H9 (cell line): ENCODE data around the gene COQ5. TPM values are rescaled to one million over a fixed set of nuclear protein-coding genes. Genes with fewer than 3 reads are reported as not detected.

Experiments
- DNase-seq: peaks from one replicate; pipeline ENCODE4 v3.0.0-alpha.2; 2017
- H2AFZ ChIP-seq: one replicate; pipeline ENCODE4 v1.6.1; 2013; ENCODE audit warnings: mild to moderate bottlenecking, low read length, control low read depth, moderate library complexity
- H2AK5ac ChIP-seq: 2 replicates; pipeline ENCODE4 v1.6.1; 2013; ENCODE audit warnings: low read length, control low read depth, mixed read lengths; ENCODE audit not compliant: insufficient read length
- H2BK120ac ChIP-seq: one replicate; pipeline ENCODE4 v1.6.1; 2013; ENCODE audit warnings: low read depth, mild to moderate bottlenecking, low read length, control low read depth, inconsistent platforms; ENCODE audit not compliant: poor library complexity, severe bottlenecking
- H2BK12ac ChIP-seq: 2 replicates; pipeline ENCODE4 v1.6.1; 2013; ENCODE audit warnings: low read length, control low read depth, mixed read lengths, low read depth; ENCODE audit not compliant: insufficient read length
- H2BK15ac ChIP-seq: 2 replicates; pipeline ENCODE4 v1.6.1; 2013; ENCODE audit warnings: low read depth, low read length, control low read depth
- H2BK20ac ChIP-seq: one replicate; pipeline ENCODE4 v1.6.1; 2013; ENCODE audit warnings: low read depth, mild to moderate bottlenecking, low read length, control low read depth, inconsistent platforms; ENCODE audit not compliant: poor library complexity, severe bottlenecking
- H2BK5ac ChIP-seq: 2 replicates; pipeline ENCODE4 v1.6.1; 2013; ENCODE audit warnings: low read length, control low read depth, mixed read lengths; ENCODE audit not compliant: insufficient read length
- H3K14ac ChIP-seq: 2 replicates; pipeline ENCODE4 v1.6.1; 2013; ENCODE audit warnings: low read length, control low read depth; ENCODE audit not compliant: insufficient read depth
- H3K18ac ChIP-seq: 2 replicates; pipeline ENCODE4 v1.6.1; 2013; ENCODE audit warnings: low read depth, mild to moderate bottlenecking, mixed read lengths, low read length, control low read depth; ENCODE audit not compliant: insufficient read length
- H3K23ac ChIP-seq: 2 replicates; pipeline ENCODE4 v1.6.1; 2013; ENCODE audit warnings: low read length, control low read depth, mixed read lengths, low read depth; ENCODE audit not compliant: insufficient read length
- H3K23me2 ChIP-seq: 2 replicates; pipeline ENCODE4 v1.6.1; 2013; ENCODE audit warnings: low read depth, mild to moderate bottlenecking, mixed read lengths, low read length, control low read depth; ENCODE audit not compliant: insufficient read length, poor library complexity, severe bottlenecking
- H3K27ac ChIP-seq: 2 replicates; pipeline ENCODE4 v1.5.1; 2013; ENCODE audit warnings: low read length, control low read depth, mixed read lengths, low read depth; ENCODE audit not compliant: insufficient read length
- H3K27me3 ChIP-seq: 2 replicates; pipeline ENCODE4 v1.6.1; 2013; ENCODE audit warnings: low read length, control low read depth, inconsistent platforms; ENCODE audit not compliant: insufficient read depth
- H3K4ac ChIP-seq: 2 replicates; pipeline ENCODE4 v1.6.1; 2013; ENCODE audit warnings: low read depth, mild to moderate bottlenecking, control low read depth, inconsistent platforms, low read length, moderate library complexity
- H3K4me1 ChIP-seq: 2 replicates; pipeline ENCODE4 v1.6.1; 2013; ENCODE audit warnings: low read length, control low read depth, inconsistent platforms; ENCODE audit not compliant: insufficient read depth
- H3K4me2 ChIP-seq: 2 replicates; pipeline ENCODE4 v1.6.1; 2013; ENCODE audit warnings: low read length, control low read depth, mixed read lengths; ENCODE audit not compliant: insufficient read length, insufficient read depth
- H3K56ac ChIP-seq: 2 replicates; pipeline ENCODE4 v1.6.1; 2013; ENCODE audit warnings: low read depth, mild to moderate bottlenecking, mixed read lengths, low read length, control low read depth; ENCODE audit not compliant: insufficient read length
- H3K79me1 ChIP-seq: 2 replicates; pipeline ENCODE4 v1.6.1; 2013; ENCODE audit warnings: low read depth, mild to moderate bottlenecking, moderate library complexity, low read length, control low read depth, inconsistent platforms; ENCODE audit not compliant: insufficient read depth, poor library complexity, severe bottlenecking
- H3K79me2 ChIP-seq: 2 replicates; pipeline ENCODE4 v1.6.1; 2013; ENCODE audit warnings: low read length, control low read depth, inconsistent platforms; ENCODE audit not compliant: insufficient read depth
- H3K9ac ChIP-seq: 2 replicates; pipeline ENCODE4 v1.6.1; 2013; ENCODE audit warnings: low read length, control low read depth, mixed read lengths; ENCODE audit not compliant: insufficient read length; ENCODE audit errors: extremely low read depth
- H3K9me3 ChIP-seq: one replicate; pipeline ENCODE4 v1.6.1; 2013; ENCODE audit warnings: low read depth, low read length, inconsistent platforms; ENCODE audit not compliant: control insufficient read depth
- H3T11ph ChIP-seq: one replicate; pipeline ENCODE4 v1.6.1; 2013; ENCODE audit warnings: mild to moderate bottlenecking, low read length, control low read depth, inconsistent platforms
- H4K20me1 ChIP-seq: one replicate; pipeline ENCODE4 v1.6.1; 2013; ENCODE audit not compliant: control insufficient read depth, insufficient read length, insufficient read depth
- H4K5ac ChIP-seq: 2 replicates; pipeline ENCODE4 v1.6.1; 2013; ENCODE audit warnings: low read depth, mild to moderate bottlenecking, mixed read lengths, low read length, control low read depth; ENCODE audit not compliant: insufficient read length
- H4K8ac ChIP-seq: replicated peaks from 2 replicates; pipeline ENCODE4 v1.6.1; 2013; ENCODE audit warnings: low read length, control low read depth, mixed read lengths, low read depth; ENCODE audit not compliant: insufficient read length
- H4K91ac ChIP-seq: 2 replicates; pipeline ENCODE4 v1.6.1; 2013; ENCODE audit warnings: low read depth, mild to moderate bottlenecking, moderate library complexity, mixed read lengths, low read length, control low read depth; ENCODE audit not compliant: insufficient read length
- H3K27ac Mint-ChIP-seq, 3 experiments: 2 replicates in 2 of 3; 3 replicates in 1 of 3; pipeline ENCODE4 v1.8.0; 2020 to 2021; ENCODE audit warnings: mixed read lengths in 3 of 3, mild to moderate bottlenecking in 1 of 3, moderate library complexity in 1 of 3
- H3K27me3 Mint-ChIP-seq: 2 replicates; pipeline ENCODE4 v1.8.0; 2021; ENCODE audit warnings: low read depth, mild to moderate bottlenecking, moderate library complexity, mixed read lengths
- H3K36me3 Mint-ChIP-seq, 3 experiments: 2 replicates in 2 of 3; 3 replicates in 1 of 3; pipeline ENCODE4 v1.8.0; 2020 to 2021; ENCODE audit warnings: low read depth in 3 of 3, mixed read lengths in 3 of 3; ENCODE audit not compliant: insufficient read depth in 1 of 3
- H3K4me1 Mint-ChIP-seq, 2 experiments: 2 replicates each; pipeline ENCODE4 v1.8.0; 2020; ENCODE audit warnings: mixed read lengths in 2 of 2
- H3K4me3 Mint-ChIP-seq, 2 experiments: 2 replicates in 1 of 2; 3 replicates in 1 of 2; pipeline ENCODE4 v1.8.0; 2020 to 2021; ENCODE audit warnings: mild to moderate bottlenecking in 2 of 2, mixed read lengths in 2 of 2, moderate library complexity in 1 of 2
- H3K9me3 Mint-ChIP-seq, 2 experiments: 2 replicates in 1 of 2; 3 replicates in 1 of 2; pipeline ENCODE4 v1.8.0; 2020; ENCODE audit warnings: mild to moderate bottlenecking in 2 of 2, mixed read lengths in 2 of 2, moderate library complexity in 1 of 2
- CTCF ChIP-seq: fragments of 200-600 bp; sonication (generic); conservative IDR thresholded peaks from 3 replicates; pipeline ENCODE4 v1.8.0; 2021; ENCODE audit warnings: antibody characterized with exemption, mild to moderate bottlenecking
- WGBS: extraction: QIAGEN DNeasy Blood & Tissue Kit; methylation state at CpG from one replicate; pipeline ENCODE4 v1.1.7; 2013; ENCODE audit warnings: missing lambda C conversion rate, low lambda C conversion rate, mixed read lengths; ENCODE audit not compliant: insufficient read length; ENCODE audit errors: extremely low coverage; 5-methylcytosine and 5-hydroxymethylcytosine counted together
- total RNA-seq: library from RNA; stranded (reverse); gene quantifications from 2 replicates; pipeline ENCODE4 v1.2.1, GENCODE V29; 2021

Gene COQ5
- total RNA-seq, 1 experiment from 2014 or later = 34.8 TPM

- peak overlapping the region in 2 of 3 experiments; percentile 12 to 89; a peak in 2 of 7 replicates for H3K27ac Mint-ChIP-seq
- no peak overlapping the region for H3K4me3 Mint-ChIP-seq
Observed at GRCh38 chr12:120514002-120514401, 15.0 kb downstream of the COQ5 start.

More at GRCh38 chr12:120514002-120514401, 15.0 kb downstream of the COQ5 start:
- Histone ChIP-seq H3K9ac (no peak overlapping the region), H2AFZ (no peak overlapping the region), H3K23ac (no peak overlapping the region), H4K91ac (no peak overlapping the region), H3K18ac (no peak overlapping the region), H4K8ac (no peak overlapping the region), H2BK120ac (no peak overlapping the region), H3T11ph (no peak overlapping the region), H3K23me2 (no peaks in the 10 kb centered on the region), H4K20me1 (no peaks in the 10 kb centered on the region), H2AK5ac (no peak overlapping the region), H3K4me1 (no peaks in the 10 kb centered on the region), H3K4ac (no peak overlapping the region), H2BK12ac (no peak overlapping the region), H3K79me1 (no peaks in the 10 kb centered on the region), H2BK5ac (no peak overlapping the region), H3K79me2 (no peaks in the 10 kb centered on the region), H3K27ac (no peak overlapping the region), H3K4me2 (no peak overlapping the region), H2BK20ac (no peak overlapping the region), H3K56ac (no peak overlapping the region), H3K14ac (no peak overlapping the region), H3K27me3 (no peaks in the 10 kb centered on the region), H4K5ac (no peak overlapping the region), H2BK15ac (no peak overlapping the region), H3K9me3 (no peaks in the 10 kb centered on the region)
- Mint-ChIP-seq H3K9me3 (no peaks in the 10 kb centered on the region), H3K4me1 (no peaks in the 10 kb centered on the region), H3K27me3 (no peaks in the 10 kb centered on the region), H3K36me3 (peaks cover 14 to 46% (median 37%) of the 10 kb centered on the region in 3 experiments; a peak in 6 of 7 replicates)
- no peak for TF ChIP-seq CTCF
- no peak for DNase-seq
- WGBS = no CpG with 5 or more reads among the region's 7 CpGs
